ENCODE data around the gene SLC8A2.

Gene SLC8A2

DNA sequence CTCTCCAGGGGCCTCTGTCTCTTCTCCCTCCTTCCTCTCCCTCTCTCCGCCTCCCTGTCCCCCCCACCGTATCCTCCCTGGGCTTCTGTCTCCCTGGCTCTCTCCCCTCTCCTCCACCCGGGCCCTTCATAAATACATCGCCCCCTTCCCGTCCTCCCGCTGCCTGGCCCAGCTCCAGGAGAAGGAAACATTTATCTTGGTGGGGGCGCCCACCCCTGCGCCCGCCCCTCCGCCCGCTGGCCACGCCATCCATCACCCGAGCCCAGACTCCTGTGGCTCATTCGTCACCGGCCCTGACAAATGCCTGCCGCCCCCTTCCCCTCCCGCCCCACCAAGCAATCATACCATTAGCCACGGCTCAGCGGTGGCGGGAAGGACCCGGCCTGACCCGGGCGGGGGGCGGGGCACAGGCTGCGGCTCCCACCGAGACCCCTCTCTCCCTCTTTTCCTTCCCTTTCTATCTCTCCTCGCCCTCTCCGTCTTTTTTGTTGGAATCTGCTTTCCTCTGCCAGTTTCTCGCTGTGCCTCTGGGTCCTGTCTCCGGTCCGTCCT lies 49.8 kb downstream of the SLC8A2 start:
- TF ChIP-seq, protein P1, sequence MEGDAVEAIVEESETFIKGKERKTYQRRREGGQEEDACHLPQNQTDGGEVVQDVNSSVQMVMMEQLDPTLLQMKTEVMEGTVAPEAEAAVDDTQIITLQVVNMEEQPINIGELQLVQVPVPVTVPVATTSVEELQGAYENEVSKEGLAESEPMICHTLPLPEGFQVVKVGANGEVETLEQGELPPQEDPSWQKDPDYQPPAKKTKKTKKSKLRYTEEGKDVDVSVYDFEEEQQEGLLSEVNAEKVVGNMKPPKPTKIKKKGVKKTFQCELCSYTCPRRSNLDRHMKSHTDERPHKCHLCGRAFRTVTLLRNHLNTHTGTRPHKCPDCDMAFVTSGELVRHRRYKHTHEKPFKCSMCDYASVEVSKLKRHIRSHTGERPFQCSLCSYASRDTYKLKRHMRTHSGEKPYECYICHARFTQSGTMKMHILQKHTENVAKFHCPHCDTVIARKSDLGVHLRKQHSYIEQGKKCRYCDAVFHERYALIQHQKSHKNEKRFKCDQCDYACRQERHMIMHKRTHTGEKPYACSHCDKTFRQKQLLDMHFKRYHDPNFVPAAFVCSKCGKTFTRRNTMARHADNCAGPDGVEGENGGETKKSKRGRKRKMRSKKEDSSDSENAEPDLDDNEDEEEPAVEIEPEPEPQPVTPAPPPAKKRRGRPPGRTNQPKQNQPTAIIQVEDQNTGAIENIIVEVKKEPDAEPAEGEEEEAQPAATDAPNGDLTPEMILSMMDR (conservative IDR thresholded peaks at IDR 0.05), result no peak
- no peak overlapping the region for H3K27ac ChIP-seq

DNA sequence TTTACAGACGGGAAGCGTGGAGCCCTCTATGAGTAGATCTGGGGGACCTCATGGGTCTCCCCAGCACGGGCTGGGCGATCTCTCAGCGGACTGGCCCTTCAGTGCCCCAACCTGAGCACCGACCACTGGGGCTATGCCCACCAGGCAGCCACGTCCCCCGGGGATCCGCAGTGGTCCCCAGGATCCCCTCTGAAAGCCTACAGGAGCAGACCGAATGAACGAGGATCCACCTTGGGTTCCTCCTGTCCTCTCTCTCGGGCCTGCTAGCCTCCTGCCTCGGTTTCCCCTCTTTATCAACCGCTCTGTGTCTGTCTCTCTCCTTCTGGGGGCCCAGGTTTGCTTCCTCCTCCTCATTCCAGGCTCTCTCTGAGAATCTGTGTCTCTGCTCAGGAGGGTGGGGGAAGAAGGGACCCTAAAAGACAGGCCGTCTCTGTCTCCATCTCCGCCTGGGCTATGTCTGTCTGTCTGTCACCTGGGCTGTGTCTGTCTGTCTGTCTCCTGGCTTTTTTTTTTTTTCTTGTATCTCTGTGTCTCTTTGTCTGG lies 50.4 kb downstream of the SLC8A2 start:
- TF ChIP-seq, protein P1 (conservative IDR thresholded peaks at IDR 0.05), result no peak
- no peak overlapping the region for H3K27ac ChIP-seq

- TF ChIP-seq, protein P1 (conservative IDR thresholded peaks at IDR 0.05), result no peak
- no peak overlapping the region for H3K27ac ChIP-seq
Measured at GRCh38 chr19:47419789-47420188, 51.9 kb downstream of the SLC8A2 start.

DNA sequence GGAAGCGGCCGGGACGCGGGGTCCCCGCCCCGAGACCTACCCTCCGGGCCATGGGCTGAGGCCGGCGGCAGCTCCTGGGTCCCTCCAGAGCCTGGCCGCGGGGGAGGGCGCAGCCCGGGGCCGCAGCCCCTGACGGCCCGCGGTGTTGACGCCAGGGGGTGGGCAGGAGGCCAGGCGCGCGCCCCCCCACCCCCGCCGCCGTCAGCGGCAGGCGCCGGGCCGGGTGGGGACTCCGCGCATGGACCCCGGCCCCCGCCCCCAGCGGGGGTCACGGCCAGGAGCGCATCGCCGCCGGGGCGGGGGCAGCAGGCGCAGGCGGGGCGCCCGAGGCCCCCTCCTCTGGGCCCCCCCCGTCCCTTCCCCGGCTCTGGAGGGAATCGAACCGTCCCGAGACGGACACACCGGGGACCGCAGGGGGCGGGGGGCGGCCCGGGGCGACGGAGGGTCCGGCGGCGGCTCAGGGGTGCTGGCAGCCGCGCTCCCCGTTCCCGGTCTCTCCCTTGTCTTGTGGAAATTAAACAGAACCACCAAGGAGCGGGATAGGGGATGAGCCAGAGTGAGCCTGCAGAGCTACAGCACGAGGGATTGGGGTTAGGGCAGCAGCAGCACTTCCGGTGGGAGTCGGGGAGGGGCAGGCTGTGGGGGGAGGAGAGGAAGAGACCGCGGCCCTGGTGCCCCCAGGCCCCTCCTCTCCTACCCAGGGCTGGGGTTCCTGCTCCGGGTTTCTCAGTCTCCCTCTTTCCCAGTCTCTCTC lies 52.5 kb downstream of the SLC8A2 start, which contains the start of gene MEIS3:
MEIS3 (minus strand) TSS at position 498 of the 754 bp plus-strand sequence; CDS start at position 52, 446 bp downstream.
- no peak within 1 kb of the TSS; the same call in 1 of the 2 replicates for H3K27ac ChIP-seq

DNA sequence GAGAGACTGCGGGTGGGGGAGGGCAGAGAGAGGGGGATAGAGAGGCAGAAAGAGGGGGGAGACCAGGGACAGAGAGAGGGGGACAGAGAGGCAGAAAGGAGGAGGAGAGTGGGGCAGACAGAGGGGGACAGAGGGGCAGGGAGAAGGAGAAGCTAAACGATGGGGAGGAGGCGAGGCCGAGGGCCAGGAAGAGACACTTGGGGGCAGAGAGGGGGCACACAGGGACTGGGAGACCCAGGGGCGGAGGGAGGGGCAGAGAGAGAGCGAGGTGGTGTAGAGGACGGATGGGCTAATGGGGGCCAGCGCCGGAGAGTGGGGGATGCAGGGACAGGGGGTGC lies 53.0 kb downstream of the SLC8A2 start:
- H3K27ac ChIP-seq, result no peak overlapping the region; the same call in 1 of the 2 replicates
- TF ChIP-seq, protein P1 (conservative IDR thresholded peaks at IDR 0.05), result no peak

More for the DNA sequence above, 52.5 kb downstream of the SLC8A2 start, which contains the start of gene MEIS3:
- TF ChIP-seq, protein P1 (conservative IDR thresholded peaks at IDR 0.05), result no peak

DNA sequence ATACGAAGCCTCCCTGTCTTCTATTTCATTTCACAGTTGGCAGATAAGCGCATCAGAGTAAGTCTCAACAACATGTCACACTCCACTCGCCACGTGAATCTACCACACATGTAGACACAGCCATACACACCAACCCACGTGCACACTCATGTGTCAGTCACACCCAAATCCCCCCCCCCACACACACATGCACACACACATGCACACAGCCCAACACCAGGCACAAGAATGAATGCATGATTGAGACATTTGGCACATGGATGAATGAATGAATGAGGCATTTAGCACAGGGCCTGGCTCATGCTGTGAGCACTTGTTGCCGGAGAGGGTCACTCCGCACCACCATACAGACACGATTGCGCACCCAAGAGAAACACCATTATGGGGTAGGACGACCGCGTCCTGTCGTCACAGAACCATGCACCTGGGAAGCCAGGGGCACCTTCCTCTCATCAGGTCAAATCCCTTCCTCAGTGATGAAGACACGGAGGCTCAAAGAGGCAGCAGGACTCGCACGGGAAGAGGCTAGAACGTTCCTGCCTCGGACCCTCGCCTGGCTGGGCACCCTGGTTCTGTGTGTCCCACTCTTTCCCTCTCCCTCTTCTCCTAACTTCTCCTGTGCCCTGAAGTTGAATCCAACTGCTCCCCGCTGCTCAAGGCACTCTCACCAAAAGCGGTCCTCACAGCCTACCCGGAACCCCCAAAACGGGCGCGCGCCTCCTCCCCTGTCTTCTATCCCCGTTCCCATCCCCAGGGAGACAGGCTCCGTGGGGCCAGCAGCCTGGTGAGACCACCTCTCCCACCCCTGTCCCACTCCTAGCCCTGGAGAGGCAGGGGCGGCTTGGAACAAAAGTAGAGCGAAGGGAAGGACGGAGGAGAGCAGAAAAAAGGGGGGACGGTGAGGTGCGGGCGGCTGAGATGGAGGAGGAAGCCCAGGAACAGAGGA lies 53.7 kb downstream of the SLC8A2 start:
- TF ChIP-seq, protein P1 (conservative IDR thresholded peaks at IDR 0.05), result no peak
- H3K27ac ChIP-seq, result no peak overlapping the region

All from VCaP (cell line).